GM19239 (cell line): ENCODE results near the gene C1orf159.
"Not testable (repeated sequence)": the region's sequence is repeated elsewhere in the genome, so short reads cannot be mapped to it uniquely, and the experiment has no call there.

Experiments used
- DNase-seq: peaks from one replicate; pipeline ENCODE4 v3.0.0; 2011; ENCODE audit warnings: low spot score; ENCODE audit not compliant: insufficient read length
- FAIRE-seq: peaks from 2 replicates; lab custom pipeline; 2011; peaks lifted over from hg19 to GRCh38; lab: Jason Lieb, UNC

Gene C1orf159

GRCh38 chr1:1120096-1120495 is 4.2 kb upstream of the C1orf159 start:
- no peak for FAIRE-seq
- no peak for DNase-seq

GRCh38 chr1:1119272-1119890 is 3.5 kb upstream of the C1orf159 start:
- DNase-seq, result no peak
- FAIRE-seq, result no peak

- FAIRE-seq, result no peak
- no peak for DNase-seq
These were observed 3.0 kb upstream of the C1orf159 start for GRCh38 chr1:1118876-1119220.

- no peak for DNase-seq
- FAIRE-seq, result no peak
These were observed 2.4 kb upstream of the C1orf159 start for GRCh38 chr1:1118011-1118875.

GRCh38 chr1:1117469-1117831 is 1.6 kb upstream of the C1orf159 start:
- FAIRE-seq (no peak), DNase-seq (no peak)

- DNase-seq (no peak), FAIRE-seq (no peak)
These were observed 996 bp upstream of the C1orf159 start for GRCh38 chr1:1116701-1117468.

DNA sequence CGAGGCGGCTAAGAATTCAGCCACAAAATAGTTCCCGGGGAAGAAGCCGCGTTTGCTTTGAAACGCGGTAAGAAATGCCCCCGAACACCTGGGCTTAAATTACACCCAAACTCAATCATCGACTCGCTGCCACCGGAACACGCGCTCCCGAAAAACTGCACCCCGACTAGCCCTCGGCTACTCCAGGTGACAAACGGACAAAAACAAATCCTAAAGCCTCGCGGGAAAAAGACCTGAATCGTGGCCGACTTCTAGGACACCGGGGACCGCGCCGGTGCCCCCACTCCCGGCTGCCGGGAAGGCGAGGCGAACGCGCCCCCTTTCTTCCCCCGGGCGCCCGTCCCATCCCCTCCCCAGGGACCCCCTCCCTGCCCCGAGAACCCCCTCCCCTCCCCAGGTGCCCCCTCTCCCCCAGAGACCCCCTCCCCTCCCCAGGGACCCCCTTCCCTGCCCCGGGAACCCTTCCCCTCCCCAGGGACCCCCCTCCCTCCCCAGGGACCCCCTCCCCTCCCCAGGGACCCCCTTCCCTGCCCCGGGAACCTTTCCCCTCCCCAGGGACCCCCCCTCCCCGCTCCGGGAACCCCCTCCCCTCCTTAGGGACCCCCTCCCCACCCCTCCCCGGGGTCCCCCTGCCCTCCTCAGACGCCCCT is 628 bp downstream of the C1orf159 start:
- no peak for FAIRE-seq
- no peak for DNase-seq

GRCh38 chr1:1114431-1114830 is 1.5 kb downstream of the C1orf159 start:
- no peak for FAIRE-seq
- no peak for DNase-seq

DNA sequence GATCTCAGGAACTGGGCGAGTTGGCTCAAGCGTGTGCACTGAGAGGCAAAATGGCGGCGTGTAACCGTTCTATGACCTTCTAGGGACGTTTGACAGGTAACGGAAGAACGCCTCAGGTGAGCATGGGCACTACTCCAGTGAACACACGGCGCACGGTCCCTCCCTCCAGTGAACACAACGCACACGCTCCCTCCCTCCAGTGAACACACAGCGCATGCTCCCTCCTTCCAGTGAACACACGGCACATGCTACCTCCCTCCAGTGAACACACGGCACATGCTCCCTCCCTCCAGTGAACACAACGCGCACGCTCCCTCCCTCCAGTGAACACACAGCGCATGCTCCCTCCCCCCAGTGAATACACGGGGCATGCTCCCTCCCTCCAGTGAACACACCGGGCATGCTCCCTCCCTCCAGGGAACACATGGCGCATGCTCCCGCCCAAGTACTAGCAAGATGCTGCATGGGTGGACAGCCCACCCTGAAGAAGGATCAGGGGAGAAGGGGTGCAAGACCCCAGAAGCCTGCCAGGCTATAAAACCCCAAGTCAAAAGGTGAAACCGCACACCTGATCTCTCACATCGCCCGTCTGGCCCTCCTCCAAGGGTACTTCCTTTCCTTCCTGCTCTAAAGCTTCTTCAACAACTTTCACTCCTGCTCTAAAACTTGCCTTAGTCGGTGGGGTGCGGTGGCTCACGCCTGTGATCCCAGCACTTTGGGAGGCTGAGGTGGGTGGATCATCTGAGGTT is 3.5 kb downstream of the C1orf159 start:
- FAIRE-seq (no peak), DNase-seq (no peak)

DNA sequence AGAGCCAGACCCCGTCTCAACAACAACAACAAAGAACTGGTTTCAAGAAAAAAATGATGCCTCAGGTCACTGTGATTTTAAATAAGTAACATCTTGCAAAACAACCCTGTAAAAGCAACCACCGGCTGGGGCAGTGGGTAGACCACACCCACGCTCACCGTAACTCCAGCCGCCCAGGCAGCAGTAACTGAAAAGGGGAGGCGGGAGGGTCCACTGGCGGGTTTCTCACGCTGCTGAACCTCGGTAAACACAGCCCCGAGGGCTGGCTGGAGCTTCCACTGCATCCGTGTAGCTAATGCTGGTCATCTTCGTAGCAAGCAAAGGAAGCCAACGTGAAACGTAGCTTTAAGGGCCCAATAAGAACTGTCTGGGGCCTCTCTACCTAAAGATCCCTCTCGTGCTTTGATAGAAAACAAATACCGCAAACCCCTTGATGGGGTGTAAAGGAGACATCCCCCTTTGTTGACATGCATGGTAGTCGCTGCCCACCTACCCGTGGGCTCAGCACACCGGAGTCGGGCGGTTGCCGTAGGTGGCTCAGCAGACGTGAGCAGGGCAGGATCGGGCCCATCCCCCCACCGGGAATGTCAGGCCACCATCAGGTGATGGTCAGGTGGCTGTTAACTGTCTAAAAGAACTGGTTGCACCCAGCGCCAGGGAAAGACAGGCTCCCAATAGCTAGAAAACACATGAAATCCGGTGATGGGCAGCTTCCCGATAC is 4.2 kb downstream of the C1orf159 start:
- FAIRE-seq, result no peak
- no peak for DNase-seq

DNA sequence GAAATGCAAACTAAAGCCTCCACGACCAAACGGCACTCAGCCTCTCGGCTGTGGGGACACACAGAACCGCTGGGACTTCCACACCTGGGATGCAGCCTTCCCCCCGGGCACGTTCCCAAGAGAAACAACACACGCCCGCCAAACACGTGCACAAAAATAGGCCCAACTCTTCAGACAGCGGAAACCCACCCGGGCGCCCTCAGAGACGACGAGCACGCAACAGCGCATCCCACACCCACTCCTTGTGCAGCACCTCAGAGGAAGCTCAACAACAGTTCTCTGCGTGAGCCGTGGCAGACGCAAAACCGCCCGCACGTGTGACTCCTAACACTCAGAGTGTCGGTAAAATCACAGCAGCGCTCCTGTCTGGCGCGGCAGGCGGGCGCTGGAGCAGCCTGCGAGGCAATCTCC is 5.3 kb downstream of the C1orf159 start:
- DNase-seq (no peak), FAIRE-seq (no peak)

GRCh38 chr1:1109743-1110142 is 6.1 kb downstream of the C1orf159 start:
- FAIRE-seq (no peak), DNase-seq (no peak)

- no peak for DNase-seq
- FAIRE-seq, result no peak
These were observed 9.2 kb downstream of the C1orf159 start for GRCh38 chr1:1106510-1107221.

DNA sequence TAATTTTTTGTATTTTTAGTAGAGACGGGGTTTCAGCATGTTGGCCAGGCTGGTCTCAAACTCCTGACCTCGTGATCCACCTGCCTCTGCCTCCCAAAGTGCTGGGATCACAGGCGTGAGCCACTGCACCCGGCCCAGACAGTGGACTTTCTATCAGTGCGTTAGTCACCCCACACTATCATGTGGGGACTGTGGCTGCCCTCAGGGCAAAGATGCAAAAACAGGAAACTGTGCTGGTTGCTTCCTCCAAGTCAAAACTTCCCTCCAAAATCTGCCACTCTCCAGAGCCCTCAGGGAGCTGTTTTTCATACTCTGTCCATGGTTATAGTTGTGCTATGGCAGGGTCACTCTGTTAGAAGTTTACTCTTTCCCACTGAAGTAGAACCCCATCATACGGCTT is 11.7 kb downstream of the C1orf159 start:
- not testable (repeated sequence) for DNase-seq, FAIRE-seq

DNA sequence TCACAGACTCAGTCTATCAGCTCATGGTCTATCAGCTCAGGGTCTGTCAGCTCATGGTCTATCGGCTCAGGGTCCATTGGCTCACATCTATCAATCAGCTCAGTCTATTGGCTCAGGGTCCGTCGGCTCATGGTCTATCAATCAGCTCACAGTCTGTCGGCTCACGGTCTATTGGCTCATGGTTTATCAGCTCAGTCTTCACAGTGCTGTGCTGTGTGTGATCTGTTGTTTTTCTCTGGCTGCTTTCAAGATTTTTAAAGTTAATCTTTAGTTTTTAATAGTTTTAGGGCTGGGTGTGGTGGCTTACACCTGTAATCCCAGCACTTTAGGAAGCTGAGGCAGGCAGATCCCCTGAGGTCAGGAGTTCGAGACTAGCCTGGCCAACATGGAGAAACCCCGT is 14.4 kb downstream of the C1orf159 start:
- FAIRE-seq (no peak), DNase-seq (no peak)

DNA sequence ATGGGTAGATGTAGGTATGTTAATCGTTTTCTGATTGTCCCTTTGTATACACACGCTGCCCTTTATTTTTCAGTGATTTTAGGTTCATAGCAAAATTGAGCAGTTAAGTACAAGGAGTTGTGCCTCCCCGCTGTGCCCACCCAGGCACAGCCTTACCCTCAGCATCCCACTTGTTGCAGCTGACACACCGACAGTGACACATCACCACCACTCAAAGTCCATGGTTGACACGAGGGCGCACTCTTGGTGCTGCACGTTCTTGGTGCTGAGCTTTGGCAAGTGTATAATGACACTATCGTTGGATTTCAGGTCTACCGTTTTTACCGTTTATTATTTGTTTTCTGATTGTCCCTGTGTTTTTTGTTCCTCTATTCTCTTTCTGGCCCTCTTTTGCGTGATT is 15.6 kb downstream of the C1orf159 start:
- FAIRE-seq, result no peak
- no peak for DNase-seq

- DNase-seq (no peak), FAIRE-seq (peak; percentile 49)
These were observed 16.2 kb downstream of the C1orf159 start for GRCh38 chr1:1099506-1100183.

DNA sequence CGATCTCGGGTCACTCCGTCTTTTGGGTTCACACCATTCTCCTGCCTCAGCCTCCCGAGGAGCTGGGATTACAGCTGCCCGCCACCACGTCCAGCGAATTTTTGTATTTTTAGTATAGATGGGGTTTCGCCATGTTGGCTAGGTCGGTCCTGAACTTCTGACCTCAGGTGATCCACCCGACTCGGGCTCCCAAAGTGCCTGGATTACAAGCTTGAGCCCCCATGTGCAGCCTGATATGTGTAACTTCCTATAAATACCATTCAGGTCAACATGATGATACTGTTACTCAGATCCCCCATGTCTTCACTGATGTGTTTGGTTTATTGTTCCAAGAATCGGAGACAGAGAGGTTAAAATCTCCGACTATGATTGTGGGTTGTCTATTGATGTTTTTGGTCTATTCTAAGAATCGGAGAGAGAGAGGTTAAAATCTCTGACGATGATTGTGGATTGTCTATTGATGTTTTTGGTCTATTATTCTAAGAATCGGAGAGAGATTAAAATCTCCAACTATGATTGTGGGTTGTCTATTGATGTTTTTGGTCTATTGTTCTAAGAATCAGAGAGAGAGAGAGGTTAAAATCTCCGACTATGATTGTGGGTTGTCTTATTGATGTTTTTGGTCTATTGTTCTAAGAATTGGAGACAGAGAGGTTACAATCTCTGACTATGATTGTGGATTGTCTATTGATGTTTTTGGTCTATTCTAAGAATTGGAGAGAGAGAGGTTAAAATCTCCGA is 17.0 kb downstream of the C1orf159 start:
- no peak for FAIRE-seq

More for the DNA sequence above, 17.0 kb downstream of the C1orf159 start:
- DNase-seq, result no peak
